Fibroblast of peridontal ligament (primary cell): Measurements from ENCODE around the gene GAGE12D.
"Not testable (repeated sequence)": the region's sequence is repeated elsewhere in the genome, so short reads cannot be mapped to it uniquely, and the experiment has no call there.

Experiments used
- DNase-seq: peaks from one replicate; pipeline ENCODE4 v3.0.0-alpha.2; 2010; ENCODE audit errors: extremely low read depth

The GAGE12D gene

GRCh38 chrX:49541433-49541832 is at the start of gene GAGE12D:
Gene GAGE12D (plus strand): TSS chrX:49541733. CDS start chrX:49542888, 1,155 bp downstream.
- not testable (repeated sequence) for DNase-seq

DNA sequence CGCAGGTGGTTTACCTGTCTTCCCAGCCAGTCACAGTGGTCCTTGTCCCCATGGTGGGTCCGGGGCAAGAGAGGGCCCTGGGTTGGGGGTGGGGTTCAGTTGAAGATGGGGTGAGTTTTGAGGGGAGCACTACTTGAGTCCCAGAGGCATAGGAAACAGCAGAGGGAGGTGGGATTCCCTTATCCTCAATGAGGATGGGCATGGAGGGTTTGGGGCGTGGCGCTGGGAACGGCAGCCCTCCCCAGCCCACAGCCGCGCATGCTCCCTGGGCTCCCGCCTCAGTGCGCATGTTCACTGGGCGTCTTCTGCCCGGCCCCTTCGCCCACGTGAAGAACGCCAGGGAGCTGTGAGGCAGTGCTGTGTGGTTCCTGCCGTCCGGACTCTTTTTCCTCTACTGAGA is 9.7 kb upstream of the GAGE12D start, which contains the start of gene GAGE12C:
Gene GAGE12C (plus strand): TSS at position 301 of the 400 bp plus-strand sequence. CDS start 1,155 bp downstream, outside the sequence.
- DNase-seq = not testable (repeated sequence)

GRCh38 chrX:49550989-49551388 is 9.5 kb downstream of the GAGE12D start, which contains the start of gene GAGE12E:
Gene GAGE12E (plus strand): TSS chrX:49551289. CDS start chrX:49552444, 1,155 bp downstream.
- not testable (repeated sequence) for DNase-seq

DNA sequence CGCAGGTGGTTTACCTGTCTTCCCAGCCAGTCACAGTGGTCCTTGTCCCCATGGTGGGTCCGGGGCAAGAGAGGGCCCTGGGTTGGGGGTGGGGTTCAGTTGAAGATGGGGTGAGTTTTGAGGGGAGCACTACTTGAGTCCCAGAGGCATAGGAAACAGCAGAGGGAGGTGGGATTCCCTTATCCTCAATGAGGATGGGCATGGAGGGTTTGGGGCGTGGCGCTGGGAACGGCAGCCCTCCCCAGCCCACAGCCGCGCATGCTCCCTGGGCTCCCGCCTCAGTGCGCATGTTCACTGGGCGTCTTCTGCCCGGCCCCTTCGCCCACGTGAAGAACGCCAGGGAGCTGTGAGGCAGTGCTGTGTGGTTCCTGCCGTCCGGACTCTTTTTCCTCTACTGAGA is 19.0 kb downstream of the GAGE12D start, which contains the start of gene GAGE12F:
Gene GAGE12F (plus strand): TSS at position 301 of the 400 bp plus-strand sequence. CDS start 1,155 bp downstream, outside the sequence.
- not testable (repeated sequence) for DNase-seq

DNA sequence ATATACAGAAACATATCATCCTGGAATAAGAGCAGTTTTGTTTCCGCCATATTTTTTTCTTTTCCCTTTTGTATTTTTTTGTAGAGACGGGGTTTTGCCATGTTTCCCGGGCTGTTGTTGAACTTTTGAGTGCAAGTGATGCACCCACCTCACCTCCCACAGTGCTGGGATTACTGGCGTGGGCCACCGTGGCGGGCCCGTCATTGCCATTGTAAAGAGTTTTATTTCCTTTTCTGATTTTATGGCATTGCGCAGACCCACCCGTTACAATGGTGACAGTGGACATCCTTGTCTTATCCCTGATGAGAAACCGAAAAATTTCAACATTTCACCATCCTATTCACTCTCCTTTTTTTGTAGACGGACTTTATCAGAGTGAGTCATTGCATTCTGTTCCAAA is 27.2 kb downstream of the GAGE12D start:
- not testable (repeated sequence) for DNase-seq

DNA sequence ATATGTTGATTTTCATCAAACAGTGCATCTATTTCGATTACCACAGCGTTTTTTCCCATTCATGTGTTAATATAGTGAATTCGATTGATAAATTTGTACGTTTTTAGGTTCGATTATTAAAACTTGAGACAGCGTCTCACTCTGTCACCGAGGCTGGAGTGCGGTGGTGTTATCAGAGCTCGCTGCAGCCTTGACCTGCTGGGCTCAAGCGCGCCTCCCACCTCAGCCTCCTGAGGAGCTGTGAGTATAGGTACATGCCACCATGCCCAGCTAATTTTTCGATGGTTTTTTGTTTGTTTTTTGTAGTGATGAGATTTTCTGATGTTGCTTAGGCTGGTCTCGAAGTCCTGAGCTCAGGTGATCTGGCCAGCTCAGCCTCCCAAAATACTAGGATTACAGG is 27.6 kb downstream of the GAGE12D start:
- not testable (repeated sequence) for DNase-seq

GRCh38 chrX:49570100-49570499 is 28.6 kb downstream of the GAGE12D start, which contains the start of gene GAGE12G:
Gene GAGE12G (plus strand): TSS chrX:49570400. CDS start chrX:49571555, 1,155 bp downstream.
- not testable (repeated sequence) for DNase-seq

GRCh38 chrX:49579649-49580048 is 38.1 kb downstream of the GAGE12D start, which contains the start of gene GAGE12H:
Gene GAGE12H (plus strand): TSS chrX:49579949. CDS start chrX:49581104, 1,155 bp downstream.
- DNase-seq = not testable (repeated sequence)

GRCh38 chrX:49589196-49589595 is 47.7 kb downstream of the GAGE12D start, which contains the start of gene GAGE2A:
Gene GAGE2A (plus strand): TSS chrX:49589496. CDS start chrX:49590651, 1,155 bp downstream.
- not testable (repeated sequence) for DNase-seq

DNA sequence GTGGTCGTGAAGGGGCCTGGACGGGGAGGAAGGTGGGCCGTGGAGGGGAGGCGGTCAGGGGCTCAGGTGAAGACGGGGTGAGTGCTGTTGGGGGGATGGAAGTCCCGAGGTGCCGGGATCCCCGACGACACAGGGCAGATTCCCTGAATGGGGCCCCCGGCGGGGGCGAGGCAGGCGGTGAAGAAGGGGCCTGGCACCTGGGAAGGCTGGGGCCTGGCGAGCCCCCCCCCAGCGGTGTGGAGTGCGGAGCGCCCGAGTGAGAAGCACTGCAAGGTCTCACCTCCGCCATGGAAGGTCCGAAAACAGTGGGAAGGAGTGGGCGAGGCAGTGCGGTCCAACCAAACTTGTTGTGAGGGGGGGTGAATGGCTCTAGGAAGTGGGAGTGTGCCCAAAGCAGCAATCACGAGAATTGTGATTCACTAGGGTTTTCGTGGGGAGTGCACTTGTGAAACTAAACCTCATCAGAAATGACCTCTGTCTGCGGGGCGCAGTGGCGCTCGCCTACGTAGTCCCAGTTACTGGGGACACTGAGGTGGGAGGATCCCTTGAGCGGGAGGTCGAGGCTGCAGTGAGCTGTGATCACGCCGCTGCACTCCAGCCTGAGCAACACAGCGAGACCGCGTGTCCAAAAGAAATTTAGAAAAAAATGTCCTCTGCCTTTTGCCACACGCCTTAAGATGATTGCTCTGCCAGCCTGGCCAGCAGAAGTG is 48.4 kb downstream of the GAGE12D start:
- DNase-seq = not testable (repeated sequence)

DNA sequence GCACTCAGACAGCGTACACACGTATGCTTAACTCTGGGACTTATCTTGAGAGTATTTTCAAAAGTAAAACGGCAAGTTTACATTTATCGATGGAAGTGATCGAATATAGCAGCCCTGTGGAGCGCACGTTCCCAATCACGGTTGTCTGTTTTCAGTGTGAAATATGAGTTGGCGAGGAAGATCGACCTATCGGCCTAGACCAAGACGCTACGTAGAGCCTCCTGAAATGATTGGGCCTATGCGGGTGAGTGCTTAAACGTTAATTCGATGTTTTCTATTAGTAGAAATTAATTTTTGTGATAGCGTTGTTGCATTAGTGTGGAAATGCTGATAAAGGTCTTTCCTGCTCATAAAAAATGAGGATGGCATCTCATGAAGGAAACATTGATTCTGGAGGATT is 49.0 kb downstream of the GAGE12D start:
- not testable (repeated sequence) for DNase-seq
